ENCODE measurements around the gene RECQL.

The RECQL gene

DNA sequence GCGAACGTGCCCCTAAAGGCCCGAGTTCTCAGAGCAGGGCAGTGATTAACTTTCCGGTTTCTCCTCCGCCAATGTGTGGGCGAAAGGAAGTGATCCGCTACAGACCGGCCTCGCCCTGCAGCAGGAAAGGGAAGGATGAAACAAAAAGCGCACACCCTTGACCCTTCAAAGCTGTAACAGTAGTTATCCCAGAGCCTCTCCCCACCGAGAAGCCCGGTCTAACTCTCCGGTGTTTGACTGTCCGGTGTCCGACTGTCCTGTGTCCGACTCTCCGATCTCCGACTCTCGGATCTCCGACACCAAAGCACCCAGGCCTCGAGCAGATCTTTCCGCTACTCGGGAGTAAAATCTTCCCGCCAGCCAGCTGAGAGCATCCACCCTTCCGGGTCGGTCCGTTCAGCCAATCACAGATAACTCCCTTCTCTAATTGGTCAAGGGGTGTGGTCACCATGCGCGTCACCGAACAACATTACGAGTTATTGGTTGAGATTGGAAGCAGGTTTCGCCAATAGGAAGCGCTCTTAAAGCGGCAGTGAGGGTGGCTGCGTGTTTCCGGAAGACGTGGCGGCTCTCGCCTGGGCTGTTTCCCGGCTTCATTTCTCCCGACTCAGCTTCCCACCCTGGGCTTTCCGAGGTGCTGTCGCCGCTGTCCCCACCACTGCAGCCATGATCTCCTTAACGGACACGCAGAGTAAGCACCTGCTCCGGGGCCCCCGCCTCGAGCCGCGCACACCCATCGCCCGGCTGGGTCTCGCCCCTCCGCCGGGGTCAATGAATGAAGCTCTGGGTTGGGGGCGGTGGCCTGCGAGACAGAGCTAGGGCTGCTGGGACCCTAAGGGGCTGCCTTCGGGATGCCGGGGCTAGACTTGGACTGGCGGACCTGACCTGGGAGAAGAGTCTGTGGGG lies at the start of gene RECQL, which contains the start of gene GOLT1B:
RECQL (minus strand) TSS at position 378 of the 906 bp plus-strand sequence. CDS start 2,065 bp downstream, outside the sequence.
GOLT1B (plus strand) TSS at position 532 of the 906 bp plus-strand sequence; CDS start at position 667, 135 bp downstream.
- peak within 1 kb of the TSS; percentile 82 for H3K4me3 ChIP-seq (ENCODE audit: low read length)
- H3K27me3 ChIP-seq (ENCODE audit: control insufficient read depth, insufficient read depth, low read length), result no peaks in the 10 kb centered on the region
- peak; percentile 99 for DNase-seq (ENCODE audit: low read depth, low spot score)
- H3K4me1 ChIP-seq (ENCODE audit: control insufficient read depth, insufficient read depth, low read length), result no peaks in the 10 kb centered on the region; the same call in none of the 2 replicates
- no peaks in the 10 kb centered on the region for H3K9me3 ChIP-seq (ENCODE audit: control insufficient read depth, insufficient read depth, low read length)
- no CpG with 5 or more reads among the region's 61 CpGs for WGBS (ENCODE audit: insufficient coverage, insufficient read length)
- H3K27ac ChIP-seq (ENCODE audit: low read length), result no peak within 1 kb of the TSS
- H3K36me3 ChIP-seq (ENCODE audit: control insufficient read depth, insufficient read depth, low read length), result 0 out of 2 replicates have a peak, but pooled peaks cover 2% of the 10 kb centered on the region

GRCh38 chr12:21547437-21547836 lies 46.0 kb upstream of the RECQL start:
- H3K4me1 ChIP-seq (ENCODE audit: control insufficient read depth, insufficient read depth, low read length), result no peaks in the 10 kb centered on the region
- DNase-seq (ENCODE audit: low read depth, low spot score), result no peak
- H3K27me3 ChIP-seq (ENCODE audit: control insufficient read depth, insufficient read depth, low read length), result no peaks in the 10 kb centered on the region
- H3K36me3 ChIP-seq (ENCODE audit: control insufficient read depth, insufficient read depth, low read length), result no peaks in the 10 kb centered on the region
- no peak overlapping the region for H3K4me3 ChIP-seq (ENCODE audit: low read length)
- H3K27ac ChIP-seq (ENCODE audit: low read length), result no peak overlapping the region
- WGBS (ENCODE audit: insufficient coverage, insufficient read length), result no CpG with 5 or more reads among the region's 1 CpG
- no peaks in the 10 kb centered on the region for H3K9me3 ChIP-seq (ENCODE audit: control insufficient read depth, insufficient read depth, low read length)

DNA sequence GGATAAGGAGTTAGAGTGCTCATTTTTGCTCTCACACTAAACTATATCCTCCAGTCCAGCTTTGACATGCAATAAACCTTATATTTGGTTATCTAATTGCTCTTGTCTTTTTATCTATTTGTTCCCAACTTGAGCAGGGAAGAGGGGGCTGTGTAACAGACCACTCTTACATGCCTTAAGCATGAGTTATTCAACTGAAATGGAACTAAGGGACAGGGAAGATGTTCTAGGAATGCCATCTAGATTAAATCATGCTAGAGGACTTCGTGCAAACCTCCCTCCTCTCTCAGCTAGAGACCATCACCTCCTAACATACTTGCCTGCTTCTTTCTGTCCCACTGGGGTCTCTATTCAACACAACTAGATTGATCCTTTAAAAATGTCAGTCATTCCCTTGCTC lies 45.3 kb upstream of the RECQL start:
- no peak overlapping the region for H3K27ac ChIP-seq (ENCODE audit: low read length)
- no peaks in the 10 kb centered on the region for H3K36me3 ChIP-seq (ENCODE audit: control insufficient read depth, insufficient read depth, low read length)
- no CpG with 5 or more reads among the region's 1 CpG for WGBS (ENCODE audit: insufficient coverage, insufficient read length)
- H3K9me3 ChIP-seq (ENCODE audit: control insufficient read depth, insufficient read depth, low read length), result no peaks in the 10 kb centered on the region
- H3K27me3 ChIP-seq (ENCODE audit: control insufficient read depth, insufficient read depth, low read length), result no peaks in the 10 kb centered on the region
- H3K4me3 ChIP-seq (ENCODE audit: low read length), result no peak overlapping the region
- no peaks in the 10 kb centered on the region for H3K4me1 ChIP-seq (ENCODE audit: control insufficient read depth, insufficient read depth, low read length)
- DNase-seq (ENCODE audit: low read depth, low spot score), result no peak

DNA sequence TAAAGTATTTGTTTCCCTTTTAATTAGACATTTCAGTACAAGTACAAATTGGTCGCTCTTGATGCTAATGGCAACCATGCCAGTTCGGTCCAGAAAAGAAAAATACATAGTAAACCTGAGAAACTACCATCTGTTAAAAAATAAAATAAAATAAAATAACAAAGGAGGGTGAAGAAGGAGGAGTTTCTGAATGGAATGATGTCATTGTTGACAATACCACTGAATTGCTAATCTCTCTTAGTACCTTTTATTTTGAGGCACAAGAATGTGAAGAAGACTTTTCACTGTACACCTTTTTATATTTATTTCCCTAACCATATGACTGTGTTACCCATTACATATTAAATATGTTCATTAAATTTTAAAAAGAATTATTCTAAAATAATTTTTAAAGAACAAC lies 44.1 kb upstream of the RECQL start:
- Histone ChIP-seq H3K4me1 (ENCODE audit: control insufficient read depth, insufficient read depth, low read length) (no peaks in the 10 kb centered on the region), H3K4me3 (ENCODE audit: low read length) (no peak overlapping the region), H3K27ac (ENCODE audit: low read length) (no peak overlapping the region), H3K27me3 (ENCODE audit: control insufficient read depth, insufficient read depth, low read length) (no peaks in the 10 kb centered on the region), H3K36me3 (ENCODE audit: control insufficient read depth, insufficient read depth, low read length) (no peaks in the 10 kb centered on the region), H3K9me3 (ENCODE audit: control insufficient read depth, insufficient read depth, low read length) (no peaks in the 10 kb centered on the region)
- no CpG with 5 or more reads among the region's 2 CpGs for WGBS (ENCODE audit: insufficient coverage, insufficient read length)
- no peak for DNase-seq (ENCODE audit: low read depth, low spot score)

DNA sequence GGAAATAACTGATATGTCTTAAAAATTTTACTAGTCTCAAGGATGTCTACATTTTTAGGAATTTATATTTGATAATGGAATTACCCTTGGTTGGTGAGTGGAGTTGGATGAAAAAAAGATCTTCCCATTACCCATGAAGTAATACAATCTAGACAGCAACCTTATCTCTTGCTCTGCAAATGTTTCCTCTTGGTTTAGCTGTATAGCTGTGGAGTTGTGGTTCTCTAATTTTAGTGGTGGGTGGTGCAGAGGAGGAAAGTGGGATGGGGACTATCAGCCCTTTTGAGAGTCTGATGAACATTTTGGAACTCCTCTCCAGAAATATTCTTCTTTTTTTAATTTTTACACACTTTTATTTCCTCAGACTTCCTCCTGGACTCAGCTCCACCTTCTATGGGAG lies 41.7 kb upstream of the RECQL start:
- H3K4me1 ChIP-seq (ENCODE audit: control insufficient read depth, insufficient read depth, low read length), result no peaks in the 10 kb centered on the region
- H3K9me3 ChIP-seq (ENCODE audit: control insufficient read depth, insufficient read depth, low read length), result no peaks in the 10 kb centered on the region
- H3K27ac ChIP-seq (ENCODE audit: low read length), result no peak overlapping the region
- no peaks in the 10 kb centered on the region for H3K27me3 ChIP-seq (ENCODE audit: control insufficient read depth, insufficient read depth, low read length)
- no peak overlapping the region for H3K4me3 ChIP-seq (ENCODE audit: low read length)
- no peak for DNase-seq (ENCODE audit: low read depth, low spot score)
- H3K36me3 ChIP-seq (ENCODE audit: control insufficient read depth, insufficient read depth, low read length), result no peaks in the 10 kb centered on the region

- DNase-seq (ENCODE audit: low read depth, low spot score), result no peak
- no peaks in the 10 kb centered on the region for H3K27me3 ChIP-seq (ENCODE audit: control insufficient read depth, insufficient read depth, low read length)
- H3K4me1 ChIP-seq (ENCODE audit: control insufficient read depth, insufficient read depth, low read length), result no peaks in the 10 kb centered on the region
- no peak overlapping the region for H3K27ac ChIP-seq (ENCODE audit: low read length)
- no CpG with 5 or more reads among the region's 5 CpGs for WGBS (ENCODE audit: insufficient coverage, insufficient read length)
- no peaks in the 10 kb centered on the region for H3K36me3 ChIP-seq (ENCODE audit: control insufficient read depth, insufficient read depth, low read length)
- H3K9me3 ChIP-seq (ENCODE audit: control insufficient read depth, insufficient read depth, low read length), result no peaks in the 10 kb centered on the region
- no peak overlapping the region for H3K4me3 ChIP-seq (ENCODE audit: low read length)
Observed at GRCh38 chr12:21542403-21542802, 41.0 kb upstream of the RECQL start.

GRCh38 chr12:21541773-21542172 lies 40.3 kb upstream of the RECQL start:
- H3K4me1 ChIP-seq (ENCODE audit: control insufficient read depth, insufficient read depth, low read length), result no peaks in the 10 kb centered on the region
- no peak overlapping the region for H3K27ac ChIP-seq (ENCODE audit: low read length)
- DNase-seq (ENCODE audit: low read depth, low spot score), result no peak
- no CpG with 5 or more reads among the region's 6 CpGs for WGBS (ENCODE audit: insufficient coverage, insufficient read length)
- no peaks in the 10 kb centered on the region for H3K27me3 ChIP-seq (ENCODE audit: control insufficient read depth, insufficient read depth, low read length)
- no peak overlapping the region for H3K4me3 ChIP-seq (ENCODE audit: low read length)
- no peaks in the 10 kb centered on the region for H3K36me3 ChIP-seq (ENCODE audit: control insufficient read depth, insufficient read depth, low read length)
- no peaks in the 10 kb centered on the region for H3K9me3 ChIP-seq (ENCODE audit: control insufficient read depth, insufficient read depth, low read length)

GRCh38 chr12:21539797-21540196 lies 38.4 kb upstream of the RECQL start:
- H3K4me1 ChIP-seq (ENCODE audit: control insufficient read depth, insufficient read depth, low read length), result no peaks in the 10 kb centered on the region
- DNase-seq (ENCODE audit: low read depth, low spot score), result no peak
- H3K27me3 ChIP-seq (ENCODE audit: control insufficient read depth, insufficient read depth, low read length), result no peaks in the 10 kb centered on the region
- H3K36me3 ChIP-seq (ENCODE audit: control insufficient read depth, insufficient read depth, low read length), result no peaks in the 10 kb centered on the region
- no peak overlapping the region for H3K4me3 ChIP-seq (ENCODE audit: low read length)
- H3K9me3 ChIP-seq (ENCODE audit: control insufficient read depth, insufficient read depth, low read length), result no peaks in the 10 kb centered on the region
- no peak overlapping the region for H3K27ac ChIP-seq (ENCODE audit: low read length)

DNA sequence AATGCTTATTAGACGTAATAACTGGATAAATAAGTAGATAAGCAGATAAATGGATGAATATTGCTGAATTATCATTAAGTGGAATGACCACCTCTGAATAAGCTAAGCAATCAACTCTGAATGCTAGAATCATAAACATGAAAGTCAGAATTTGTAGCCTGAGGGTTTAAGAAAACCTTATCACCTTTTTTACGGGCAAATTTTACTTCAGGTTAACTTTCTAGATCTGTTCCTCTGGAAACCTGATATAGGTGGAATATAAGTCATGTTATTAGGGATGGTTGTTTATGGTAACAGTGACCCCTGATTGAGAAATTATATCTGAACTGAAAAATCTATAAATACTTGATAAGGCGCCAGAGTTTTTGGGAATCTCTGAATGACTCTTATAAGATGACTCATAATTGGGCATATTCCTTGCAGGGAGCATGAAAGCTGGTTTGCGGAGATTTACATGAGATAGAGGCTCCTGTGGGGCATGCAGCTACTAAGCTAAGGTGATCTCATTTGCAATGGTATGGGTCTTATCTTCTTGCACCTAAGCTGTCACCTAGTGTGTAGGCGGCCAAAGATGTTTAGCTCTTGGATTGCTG lies 36.7 kb upstream of the RECQL start:
- no peak overlapping the region for H3K27ac ChIP-seq (ENCODE audit: low read length)
- no peaks in the 10 kb centered on the region for H3K4me1 ChIP-seq (ENCODE audit: control insufficient read depth, insufficient read depth, low read length)
- WGBS (ENCODE audit: insufficient coverage, insufficient read length), result no CpG with 5 or more reads among the region's 5 CpGs
- no peak for DNase-seq (ENCODE audit: low read depth, low spot score)
- H3K9me3 ChIP-seq (ENCODE audit: control insufficient read depth, insufficient read depth, low read length), result no peaks in the 10 kb centered on the region
- H3K27me3 ChIP-seq (ENCODE audit: control insufficient read depth, insufficient read depth, low read length), result no peaks in the 10 kb centered on the region
- no peaks in the 10 kb centered on the region for H3K36me3 ChIP-seq (ENCODE audit: control insufficient read depth, insufficient read depth, low read length)
- no peak overlapping the region for H3K4me3 ChIP-seq (ENCODE audit: low read length)

GRCh38 chr12:21529456-21529855 lies 28.0 kb upstream of the RECQL start:
- H3K4me1 ChIP-seq (ENCODE audit: control insufficient read depth, insufficient read depth, low read length), result no peaks in the 10 kb centered on the region
- H3K9me3 ChIP-seq (ENCODE audit: control insufficient read depth, insufficient read depth, low read length), result no peaks in the 10 kb centered on the region
- no peak for DNase-seq (ENCODE audit: low read depth, low spot score)
- H3K27ac ChIP-seq (ENCODE audit: low read length), result no peak overlapping the region
- no peaks in the 10 kb centered on the region for H3K36me3 ChIP-seq (ENCODE audit: control insufficient read depth, insufficient read depth, low read length)
- H3K27me3 ChIP-seq (ENCODE audit: control insufficient read depth, insufficient read depth, low read length), result peaks cover 9% of the 10 kb centered on the region; the same call in 1 of the 2 replicates
- no peak overlapping the region for H3K4me3 ChIP-seq (ENCODE audit: low read length)
- no CpG with 5 or more reads among the region's 2 CpGs for WGBS (ENCODE audit: insufficient coverage, insufficient read length)

Data from iPS DF 6.9 (cell line).